HCT116 (cell line): Measurements from ENCODE around the gene KRT7. TPM values are rescaled to one million over a fixed set of nuclear protein-coding genes. Genes with fewer than 3 reads are reported as not detected.

Source experiments
- ATAC-seq: fragments of 200-7000 bp; cut with Tn5 transposase; 2 replicates; pipeline ENCODE4 v1.9.1; 2020; ENCODE audit warnings: mild to moderate bottlenecking, moderate library complexity
- BruUV-seq: library from RNA; stranded (reverse); fragments of 400-500 nt; replicated peaks from 2 replicates; lab custom pipeline; 2021; lab: Mats Ljungman, UMichigan
- CTCF ChIA-PET: fragments of 300-600 bp; sonication (Branson Sonifier 250); formaldehyde crosslinking; loops from one replicate; lab custom pipeline; 2021; ENCODE audit warnings: antibody characterized with exemption; lab: Charles Lee
- POLR2A ChIA-PET: fragments of 300-600, 350-600 bp; sonication (Branson Sonifier 250); formaldehyde crosslinking; loops from one replicate; lab custom pipeline; 2021; ENCODE audit warnings: antibody characterized with exemption; lab: Charles Lee
- RAD21 ChIA-PET, 2 experiments: fragments of 300-600 bp; sonication (Branson Sonifier 250); formaldehyde crosslinking; loops; one replicate each; lab custom pipeline; 2023; ENCODE audit warnings: low total read pairs in 2 of 2; ENCODE audit not compliant: uncharacterized antibody in 2 of 2, unreplicated experiment in 2 of 2, low non-redundant PET in 1 of 2; lab: Charles Lee
- DNase-seq: peaks from one replicate; pipeline ENCODE4 v3.0.0-alpha.2; 2010; ENCODE audit warnings: low read depth, low spot score
- H2AFZ ChIP-seq: fragments of 200-600 bp; shearing (Covaris generic), sonication (generic); 2 replicates; pipeline ENCODE4 v1.6.1; 2017; ENCODE audit warnings: low read depth, mixed run types, mixed read lengths, antibody characterized with exemption, low read length; ENCODE audit not compliant: poor library complexity, severe bottlenecking
- H3K27ac ChIP-seq: 2 replicates; pipeline ENCODE4 v1.5.1; 2012; ENCODE audit warnings: low read depth, low read length
- H3K27me3 ChIP-seq: fragments of 200-600 bp; sonication (generic); 2 replicates; pipeline ENCODE4 v1.6.1; 2016; ENCODE audit warnings: mixed run types, low read length, mixed read lengths; ENCODE audit not compliant: insufficient read depth
- H3K36me3 ChIP-seq, 2 experiments: fragments of 200-500 bp in 1 of 2; fragments of 200-600 bp in 1 of 2; sonication (Bioruptor generic) in 1 of 2; sonication (generic) in 1 of 2; 2 replicates each; pipeline versions ENCODE4 v1.5.1 to v1.6.1; 2014 to 2016; ENCODE audit warnings: low read length in 2 of 2, inconsistent platforms in 1 of 2, mixed read lengths in 1 of 2, mixed run types in 1 of 2; ENCODE audit not compliant: insufficient read depth in 2 of 2, control insufficient read depth in 1 of 2
- H3K4me1 ChIP-seq, 2 experiments: fragments of 200-600 bp in 1 of 2; sonication (generic) in 1 of 2; 2 replicates each; pipeline versions ENCODE4 v1.5.1 to v1.6.1; 2012 to 2017; ENCODE audit warnings: low read length in 2 of 2, inconsistent platforms in 1 of 2, mild to moderate bottlenecking in 1 of 2, mixed read lengths in 1 of 2, mixed run types in 1 of 2, moderate library complexity in 1 of 2; ENCODE audit not compliant: insufficient read depth in 2 of 2, control insufficient read depth in 1 of 2
- H3K4me2 ChIP-seq: fragments of 200-600 bp; sonication (generic); 2 replicates; pipeline ENCODE4 v1.6.1; 2017; ENCODE audit warnings: mixed run types, low read length, mixed read lengths
- H3K4me3 ChIP-seq, 2 experiments: fragments of 200-600 bp in 1 of 2; sonication (generic) in 1 of 2; replicated peaks in 1 of 2; 2 replicates each; pipeline ENCODE4 v1.5.1; 2011 to 2016; ENCODE audit warnings: low read length in 2 of 2, control low read depth in 1 of 2, low read depth in 1 of 2, mild to moderate bottlenecking in 1 of 2, mixed read lengths in 1 of 2, mixed run types in 1 of 2
- H3K79me2 ChIP-seq: fragments of 200-600 bp; sonication (generic); 2 replicates; pipeline ENCODE4 v1.6.1; 2017; ENCODE audit warnings: mild to moderate bottlenecking, mixed run types, low read length, moderate library complexity, mixed read lengths; ENCODE audit not compliant: insufficient read depth
- H3K9ac ChIP-seq: fragments of 200-600 bp; sonication (generic); 2 replicates; pipeline ENCODE4 v1.6.1; 2016; ENCODE audit warnings: low read length, mixed read lengths
- H3K9me2 ChIP-seq: fragments of 200-600 bp; sonication (generic), shearing (Covaris generic); 2 replicates; pipeline ENCODE4 v1.6.1; 2017; ENCODE audit warnings: mixed run types, mild to moderate bottlenecking, moderate library complexity; ENCODE audit not compliant: insufficient read depth
- H3K9me3 ChIP-seq, 2 experiments: fragments of 200-500 bp in 1 of 2; fragments of 200-600 bp in 1 of 2; sonication (Bioruptor generic) in 1 of 2; sonication (generic) in 1 of 2; 2 replicates each; pipeline ENCODE4 v1.6.1; 2014 to 2017; ENCODE audit warnings: low read length in 2 of 2, mixed read lengths in 2 of 2, inconsistent platforms in 1 of 2, low read depth in 1 of 2, mild to moderate bottlenecking in 1 of 2, mixed run types in 1 of 2, moderate library complexity in 1 of 2; ENCODE audit not compliant: control insufficient read depth in 1 of 2, insufficient read depth in 1 of 2
- H4K20me1 ChIP-seq: fragments of 200-600 bp; sonication (generic), shearing (Covaris generic); 2 replicates; pipeline ENCODE4 v1.6.1; 2017; ENCODE audit warnings: mixed run types, mild to moderate bottlenecking, moderate library complexity; ENCODE audit not compliant: insufficient read depth
- ATF3 ChIP-seq: IDR thresholded peaks from 2 replicates; pipeline ENCODE4 v1.6.1; 2012
- CEBPB ChIP-seq: IDR thresholded peaks from 2 replicates; pipeline ENCODE4 v1.6.1; 2012; ENCODE audit warnings: low read depth
- CTCF ChIP-seq, 3 experiments: fragments of 200-600 bp in 1 of 3; sonication (generic) in 1 of 3; IDR thresholded peaks in 2 of 3; conservative IDR thresholded peaks in 1 of 3; 2 replicates each; pipeline ENCODE4 v1.5.1; 2012 to 2017; ENCODE audit warnings: low read depth in 2 of 3, low read length in 2 of 3, antibody characterized with exemption in 1 of 3, borderline replicate concordance in 1 of 3, control low read depth in 1 of 3, mild to moderate bottlenecking in 1 of 3, mixed read lengths in 1 of 3, mixed run types in 1 of 3, moderate library complexity in 1 of 3; ENCODE audit not compliant: insufficient read depth in 1 of 3
- EGR1 ChIP-seq: IDR thresholded peaks from 2 replicates; pipeline ENCODE4 v1.6.1; 2012; ENCODE audit warnings: low read depth
- EZH2 ChIP-seq: fragments of 200-600 bp; sonication (generic); IDR thresholded peaks from 2 replicates; pipeline ENCODE4 v1.6.1; 2017; ENCODE audit warnings: antibody characterized with exemption, mixed run types
- EZH2phosphoT487 ChIP-seq: fragments of 200-600 bp; IDR thresholded peaks from 2 replicates; pipeline ENCODE4 v1.6.1; 2018; ENCODE audit warnings: antibody characterized with exemption, borderline replicate concordance
- POLR2AphosphoS5 ChIP-seq: IDR thresholded peaks from 2 replicates; pipeline ENCODE4 v1.6.1; 2011; ENCODE audit warnings: mild to moderate bottlenecking, low read depth, low read length, moderate library complexity
- RAD21 ChIP-seq: IDR thresholded peaks from 2 replicates; pipeline ENCODE4 v1.6.1; 2012; ENCODE audit warnings: low read depth, mild to moderate bottlenecking
- REST ChIP-seq: IDR thresholded peaks from 2 replicates; pipeline ENCODE4 v1.6.1; 2012; ENCODE audit warnings: low read depth
- SIN3A ChIP-seq: IDR thresholded peaks from 2 replicates; pipeline ENCODE4 v1.6.1; 2012; ENCODE audit warnings: low read depth
- SRF ChIP-seq: IDR thresholded peaks from 2 replicates; pipeline ENCODE4 v1.6.1; 2012; ENCODE audit warnings: low read depth
- TCF7L2 ChIP-seq: IDR thresholded peaks from 2 replicates; pipeline ENCODE4 v1.7.0; 2011; ENCODE audit warnings: borderline replicate concordance, inconsistent platforms; ENCODE audit not compliant: insufficient read depth, insufficient read length; ENCODE audit errors: extremely low read depth
- ZBTB33 ChIP-seq: IDR thresholded peaks from 2 replicates; pipeline ENCODE4 v1.6.1; 2011; ENCODE audit warnings: mild to moderate bottlenecking, low read length, moderate library complexity; ENCODE audit not compliant: insufficient replicate concordance; ENCODE audit errors: extremely low read depth
- ZFX ChIP-seq: fragments of 450-650 bp; IDR thresholded peaks from 2 replicates; pipeline ENCODE4 v1.6.1; 2017
- ZNF274 ChIP-seq: fragments of 200-500 bp; sonication (Bioruptor generic); IDR thresholded peaks from 2 replicates; pipeline ENCODE4 v1.6.1; 2014; ENCODE audit warnings: mild to moderate bottlenecking, low read depth, low read length, inconsistent platforms
- intact Hi-C: fragments of 100-400 bp; cut with micrococcal nuclease; formaldehyde crosslinking; loops from 2 replicates; pipeline ENCODE4 v1.10.0; 2022
- total RNA-seq: library from RNA; stranded (reverse); gene quantifications from one replicate; pipeline ENCODE4 v1.2.1, GENCODE V29; 2021; ENCODE audit not compliant: unreplicated experiment

Gene KRT7
- total RNA-seq, 1 experiment from 2014 or later = 72.6 TPM

- intact Hi-C loops = no loop called here
These were observed 60.9 kb downstream of the KRT7 start for GRCh38 chr12:52293926-52294325.

More at GRCh38 chr12:52293926-52294325, 60.9 kb downstream of the KRT7 start:
- no peak for ATAC-seq
- H3K4me1 ChIP-seq = peaks cover 0 to 15% of the 10 kb centered on the region in 2 experiments; a peak in 2 of 4 replicates
- TF ChIP-seq EZH2phosphoT487 (no peak), CEBPB (no peak), CTCF (IDR thresholded peaks at IDR 0.05 in 2 of 3, conservative IDR thresholded peaks at IDR 0.05 in 1 of 3; ENCODE audit: borderline replicate concordance in 1 of 3, insufficient read depth in 1 of 3, low read depth in 2 of 3, low read length in 2 of 3) (no peak), ATF3 (no peak), REST (no peak), TCF7L2 (no peak), ZFX (no peak), SIN3A (no peak), POLR2AphosphoS5 (no peak), ZBTB33 (no peak), RAD21 (no peak), SRF (no peak), EGR1 (no peak), EZH2 (no peak), ZNF274 (no peak)
- TF ChIP-seq, all 23 proteins: peak for 0
- POLR2A ChIA-PET = no interaction called here
- CTCF ChIA-PET = interaction anchor here (0.8 to 2.5 kb wide), 2 partner anchors 13 to 15 kb away, joined by 5 to 6 read pairs; no protein-coding TSS in a partner anchor
- no peak overlapping the region for H3K9ac ChIP-seq
- H3K9me2 ChIP-seq = no peaks in the 10 kb centered on the region
- no peak overlapping the region for H2AFZ ChIP-seq
- RAD21 ChIA-PET = no interaction called here
- no peaks in the 10 kb centered on the region for H3K9me3 ChIP-seq
- no TSS peak for BruUV-seq
- H4K20me1 ChIP-seq = no peaks in the 10 kb centered on the region
- H3K36me3 ChIP-seq = no peaks in the 10 kb centered on the region
- DNase-seq = no peak
- no peaks in the 10 kb centered on the region for H3K79me2 ChIP-seq
- H3K27ac ChIP-seq = no peak overlapping the region
- no peak overlapping the region for H3K4me2 ChIP-seq
- no peaks in the 10 kb centered on the region for H3K27me3 ChIP-seq
- no peak overlapping the region for H3K4me3 ChIP-seq
